ENCODE results near the gene KCNIP4. TPM values are rescaled to one million over a fixed set of nuclear protein-coding genes. Genes with fewer than 3 reads are reported as not detected.

The KCNIP4 gene
- total and polyA plus RNA-seq, 2 of the 8 experiments (the other 6 are each of a cell fraction or from before 2014, with no cell fraction given), result 0.06 TPM; not detected in 1

DNA sequence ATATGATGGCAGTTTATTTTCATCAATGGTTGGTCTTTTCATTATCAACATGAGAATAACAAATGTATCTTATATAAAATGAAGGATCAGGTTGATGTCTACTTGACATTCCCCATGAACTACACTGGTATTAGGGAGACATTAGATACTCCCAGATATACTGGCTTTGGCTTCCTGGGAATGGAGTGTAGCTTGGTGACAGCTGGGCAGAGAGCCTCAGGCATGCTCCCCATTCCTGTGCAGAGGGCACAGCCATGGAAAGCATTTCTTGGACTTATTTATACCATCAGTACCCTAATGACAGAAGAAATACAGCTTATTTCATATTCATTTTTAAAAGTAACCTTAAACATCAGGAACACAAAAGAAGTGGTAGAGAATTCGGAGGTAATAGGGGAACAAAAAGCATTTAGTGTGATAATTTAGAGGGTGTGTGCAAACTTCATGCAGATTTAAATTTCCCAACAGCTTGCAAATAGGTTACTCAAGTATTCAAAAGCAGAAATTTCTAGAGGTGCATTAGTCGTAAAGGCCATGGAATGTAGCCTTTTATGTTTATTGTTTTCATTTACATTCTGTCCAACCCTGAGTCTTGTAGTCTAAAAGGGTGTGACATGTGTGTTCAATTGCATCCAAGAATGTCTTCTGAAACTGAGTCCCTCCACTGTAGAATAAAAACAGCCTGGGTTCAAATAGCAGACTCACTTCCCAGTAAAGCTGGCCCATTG lies 573.8 kb downstream of the KCNIP4 start (continued):
- TF ChIP-seq KDM4A (IDR thresholded peaks at IDR 0.05; ENCODE audit: low read depth, low read length, severe bottlenecking), result no peak

Data from H1 (cell line).